Measurements from ENCODE around the gene TMEM219. TPM values are rescaled to one million over a fixed set of nuclear protein-coding genes. Genes with fewer than 3 reads are reported as not detected.
"Not testable (repeated sequence)": the region's sequence is repeated elsewhere in the genome, so short reads cannot be mapped to it uniquely, and the experiment has no call there.

Gene TMEM219
- total RNA-seq, 4 donors from 2014 or later: 48.1 to 120 (median 60.2) TPM

- ATAC-seq (no peak), DNase-seq (no peak)
- in situ Hi-C loops (cut with MboI; ENCODE audit: low sequenced_read_pairs in 4 of 4): loop anchor here in 1 of 4 donors (10.0 kb wide), 1 partner anchor 48 kb away; the partner anchor contains the start of gene TAOK2
- Histone ChIP-seq H3K4me1 (peaks cover 21 to 24% of the 10 kb centered on the region in 2 donors), H3K27ac (peak overlapping the region; percentile 88 to 96 (median 89)), H3K36me3 (peaks cover 0 to 9% of the 10 kb centered on the region in 2 donors), H3K27me3 (no peaks in the 10 kb centered on the region), H3K4me3 (peak overlapping the region; percentile 75 to 99 (median 97)), H3K9me3 (no peaks in the 10 kb centered on the region)
- no peak for TF ChIP-seq POLR2A (IDR thresholded peaks at IDR 0.05)
- no peak for TF ChIP-seq CTCF (IDR thresholded peaks at IDR 0.05 in 4 of 5, conservative IDR thresholded peaks at IDR 0.05 in 1 of 5)
- intact Hi-C loops (cut with DNase I; ENCODE audit: low total_unique reads): loop anchor here (2.0 to 5.0 kb wide), 6 partner anchors 34 to 135 kb away; partner anchors contain the start of genes C16orf92, HIRIP3, KIF22 and MAZ
Observed at GRCh38 chr16:29927070-29927905, 34.6 kb upstream of the TMEM219 start.

DNA sequence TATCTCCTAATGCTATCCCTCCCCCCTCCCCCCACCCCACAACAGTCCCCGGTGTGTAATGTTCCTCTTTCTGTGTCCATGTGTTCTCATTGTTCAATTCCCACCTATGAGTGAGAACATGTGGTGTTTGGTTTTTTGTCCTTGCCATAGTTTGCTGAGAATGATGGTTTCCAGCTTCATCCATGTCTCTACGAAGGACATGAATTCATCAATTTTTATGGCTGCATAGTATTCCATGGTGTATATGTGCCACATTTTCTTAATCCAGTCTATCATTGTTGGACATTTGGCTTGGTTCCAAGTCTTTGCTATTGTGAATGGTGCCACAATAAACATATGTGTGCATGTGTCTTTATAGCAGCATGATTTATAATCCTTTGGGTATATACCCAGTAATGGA lies 30.1 kb upstream of the TMEM219 start:
- DNase-seq; H3K27me3 ChIP-seq; H3K27ac ChIP-seq; in situ Hi-C loops (cut with MboI; ENCODE audit: low sequenced_read_pairs in 4 of 4); intact Hi-C loops (cut with DNase I; ENCODE audit: low total_unique reads); H3K4me1 ChIP-seq; H3K9me3 ChIP-seq; H3K4me3 ChIP-seq; ATAC-seq; H3K36me3 ChIP-seq: not testable (repeated sequence)

GRCh38 chr16:29940656-29941055 lies 21.2 kb upstream of the TMEM219 start:
- TF ChIP-seq POLR2A (IDR thresholded peaks at IDR 0.05): no peak
- no peak for TF ChIP-seq CTCF (IDR thresholded peaks at IDR 0.05 in 4 of 5, conservative IDR thresholded peaks at IDR 0.05 in 1 of 5)
- H3K27ac ChIP-seq: no peak overlapping the region
- H3K4me3 ChIP-seq: no peak overlapping the region
- no peaks in the 10 kb centered on the region for H3K4me1 ChIP-seq
- intact Hi-C loops (cut with DNase I; ENCODE audit: low total_unique reads): no loop called here
- in situ Hi-C loops (cut with MboI; ENCODE audit: low sequenced_read_pairs in 4 of 4): no loop called here
- no peak for ATAC-seq
- H3K36me3 ChIP-seq: no peaks in the 10 kb centered on the region
- H3K27me3 ChIP-seq: no peaks in the 10 kb centered on the region
- no peak for DNase-seq
- H3K9me3 ChIP-seq: no peaks in the 10 kb centered on the region

GRCh38 chr16:29943846-29944799 lies 17.8 kb upstream of the TMEM219 start:
- in situ Hi-C loops (cut with MboI; ENCODE audit: low sequenced_read_pairs in 4 of 4) (no loop called here), intact Hi-C loops (cut with DNase I; ENCODE audit: low total_unique reads) (no loop called here)
- no peaks in the 10 kb centered on the region for H3K36me3 ChIP-seq

More at GRCh38 chr16:29943846-29944799, 17.8 kb upstream of the TMEM219 start:
- ATAC-seq: peak; percentile 65 to 92
- TF ChIP-seq POLR2A (IDR thresholded peaks at IDR 0.05) (no peak), CTCF (IDR thresholded peaks at IDR 0.05 in 4 of 5, conservative IDR thresholded peaks at IDR 0.05 in 1 of 5) (no peak)
- Histone ChIP-seq H3K4me3 (no peak overlapping the region), H3K27me3 (no peaks in the 10 kb centered on the region), H3K9me3 (no peaks in the 10 kb centered on the region), H3K27ac (no peak overlapping the region), H3K4me1 (no peaks in the 10 kb centered on the region)
- DNase-seq: no peak
